Erythroblast (primary cell): Measurements from ENCODE around the gene TOX2.

Experiments
- GATA1 ChIP-seq: IDR thresholded peaks from 2 replicates; pipeline ENCODE4 v1.6.1; 2011; ENCODE audit warnings: low read depth, mild to moderate bottlenecking, control low read depth, low read length, moderate library complexity
- POLR2A ChIP-seq: IDR thresholded peaks from 2 replicates; pipeline ENCODE4 v1.6.1; 2011; ENCODE audit warnings: mild to moderate bottlenecking, low read length

DNA sequence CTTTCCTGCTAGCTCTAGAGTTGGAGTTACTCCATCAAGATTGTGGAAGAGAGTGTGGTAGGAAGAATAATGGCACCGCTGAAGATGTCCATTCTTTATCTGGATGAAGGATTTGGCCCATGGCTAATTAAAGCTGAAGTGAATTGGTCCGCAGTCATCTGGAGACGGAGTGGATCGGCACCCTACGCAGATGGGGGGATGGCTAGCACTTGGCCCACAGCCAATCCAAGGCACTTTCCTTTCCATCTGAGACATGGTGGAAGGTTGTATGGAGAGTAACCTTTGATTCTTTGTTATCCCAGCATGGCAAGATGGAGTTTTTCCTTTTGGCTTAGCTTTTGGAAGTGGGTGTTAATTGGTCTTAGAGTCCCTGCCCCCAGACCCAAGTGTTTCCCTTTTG lies 184.0 kb downstream of the TOX2 start:
- no peak for TF ChIP-seq POLR2A
- TF ChIP-seq GATA1 = no peak
